ENCODE data around the gene STK25. TPM values are rescaled to one million over a fixed set of nuclear protein-coding genes. Genes with fewer than 3 reads are reported as not detected.

STK25 gene
- total RNA-seq, 1 donor from 2014 or later: 125 TPM

GRCh38 chr2:241541564-241542277, 33.3 kb upstream of the STK25 start:
- peak; percentile 13 to 20 for ATAC-seq
- Histone ChIP-seq H3K9me3 (no peaks in the 10 kb centered on the region), H3K36me3 (no peaks in the 10 kb centered on the region), H3K4me1 (peaks cover 22% of the 10 kb centered on the region), H3K4me3 (peak overlapping the region; percentile 55), H3K27me3 (ENCODE audit: low read depth) (peaks cover 25% of the 10 kb centered on the region), H3K27ac (no peak overlapping the region)
- no peak for TF ChIP-seq CTCF (IDR thresholded peaks at IDR 0.05)
- intact Hi-C loops (cut with DNase I): no loop called here
- DNase-seq: no peak

- TF ChIP-seq CTCF (IDR thresholded peaks at IDR 0.05): no peak
- peaks cover 25% of the 10 kb centered on the region for H3K27me3 ChIP-seq (ENCODE audit: low read depth)
- peak overlapping the region; percentile 67 for H3K27ac ChIP-seq
- intact Hi-C loops (cut with DNase I): no loop called here
- H3K9me3 ChIP-seq: no peaks in the 10 kb centered on the region
- H3K4me1 ChIP-seq: peaks cover 18% of the 10 kb centered on the region
- peak overlapping the region; percentile 55 for H3K4me3 ChIP-seq
- DNase-seq (peak; percentile 80), ATAC-seq (peak; percentile 88 to 93)
- H3K36me3 ChIP-seq: no peaks in the 10 kb centered on the region
These were observed 32.6 kb upstream of the STK25 start for GRCh38 chr2:241540771-241541561.

GRCh38 chr2:241540401-241540770, 32.0 kb upstream of the STK25 start:
- no peak for TF ChIP-seq CTCF (IDR thresholded peaks at IDR 0.05)
- DNase-seq (peak; percentile 82), ATAC-seq (peak; percentile 75 to 83)
- Histone ChIP-seq H3K36me3 (no peaks in the 10 kb centered on the region), H3K9me3 (no peaks in the 10 kb centered on the region), H3K27ac (peak overlapping the region; percentile 67), H3K27me3 (ENCODE audit: low read depth) (peaks cover 25% of the 10 kb centered on the region), H3K4me3 (peak overlapping the region; percentile 55), H3K4me1 (peaks cover 18% of the 10 kb centered on the region)
- intact Hi-C loops (cut with DNase I): no loop called here

- no peak for DNase-seq
- no peak for TF ChIP-seq CTCF (IDR thresholded peaks at IDR 0.05)
- H3K27ac ChIP-seq: peak overlapping the region; percentile 67
- intact Hi-C loops (cut with DNase I): no loop called here
- peaks cover 18% of the 10 kb centered on the region for H3K4me1 ChIP-seq
- H3K27me3 ChIP-seq (ENCODE audit: low read depth): peaks cover 25% of the 10 kb centered on the region
- H3K36me3 ChIP-seq: no peaks in the 10 kb centered on the region
- no peaks in the 10 kb centered on the region for H3K9me3 ChIP-seq
- ATAC-seq: no peak
- no peak overlapping the region for H3K4me3 ChIP-seq
These were observed 31.4 kb upstream of the STK25 start for GRCh38 chr2:241539616-241540374.

GRCh38 chr2:241538838-241539615, 30.6 kb upstream of the STK25 start:
- intact Hi-C loops (cut with DNase I): no loop called here
- DNase-seq (peak; percentile 40), ATAC-seq (peak in 1 of 2 donors; percentile 23)
- peaks cover 18% of the 10 kb centered on the region for H3K4me1 ChIP-seq
- peak overlapping the region; percentile 67 for H3K27ac ChIP-seq
- no peaks in the 10 kb centered on the region for H3K9me3 ChIP-seq
- no peaks in the 10 kb centered on the region for H3K36me3 ChIP-seq
- no peak for TF ChIP-seq CTCF (IDR thresholded peaks at IDR 0.05)
- peaks cover 25% of the 10 kb centered on the region for H3K27me3 ChIP-seq (ENCODE audit: low read depth)
- H3K4me3 ChIP-seq: no peak overlapping the region
